Lower leg skin (tissue), 4 donors: ENCODE measurements around the gene FAM156A. TPM values are rescaled to one million over a fixed set of nuclear protein-coding genes. Genes with fewer than 3 reads are reported as not detected.
"Not testable (repeated sequence)": the region's sequence is repeated elsewhere in the genome, so short reads cannot be mapped to it uniquely, and the experiment has no call there.

Experiments
- DNase-seq, 2 donors: peaks; one replicate each; pipeline ENCODE4 v3.0.0-alpha.2; 2019; ENCODE audit warnings: low spot score in 2 of 2
- H3K4me3 ChIP-seq: fragments of 200-600 bp; sonication (generic); 2 replicates; pipeline ENCODE4 v1.5.1; 2017; ENCODE audit warnings: mild to moderate bottlenecking, low read depth; ENCODE audit not compliant: poor library complexity, severe bottlenecking
- CTCF ChIP-seq, 3 donors: fragments of 450-650 bp; IDR thresholded peaks; one replicate each; pipeline ENCODE4 v1.5.1; 2016; ENCODE audit warnings: antibody characterized with exemption in 3 of 3, mild to moderate bottlenecking in 3 of 3, moderate library complexity in 2 of 3
- POLR2A ChIP-seq, 2 donors: fragments of 450-650 bp; IDR thresholded peaks; one replicate each; pipeline ENCODE4 v1.6.1; 2016 to 2017; ENCODE audit warnings: antibody characterized with exemption in 2 of 2, mild to moderate bottlenecking in 1 of 2, moderate library complexity in 1 of 2
- WGBS, 2 donors: methylation state at CpG; one replicate each; pipeline ENCODE4 v1.1.5; 2018; 5-methylcytosine and 5-hydroxymethylcytosine counted together
- intact Hi-C: fragments of 100-400 bp; cut with DNase I; formaldehyde crosslinking; loops from one replicate; pipeline ENCODE4 v1.15.0; 2023; ENCODE audit warnings: low total_unique reads
- total RNA-seq, 4 donors: library from RNA; depleted of rRNA; stranded (reverse); fragments of >200 nt; gene quantifications; one replicate each; pipeline ENCODE4 v1.1.0, GENCODE V29; 2016

The FAM156A gene
- total RNA-seq, 4 donors from 2014 or later, result 12.7 to 19.1 (median 16.5) TPM

- no peak overlapping the region for H3K4me3 ChIP-seq
- peak in 1 of 2 donors; percentile 57 for DNase-seq
- no peak for TF ChIP-seq POLR2A (IDR thresholded peaks at IDR 0.05)
- TF ChIP-seq CTCF (IDR thresholded peaks at IDR 0.05), result no peak
- intact Hi-C loops, result no loop called here
- 32 to 58% methylated on average over 25 to 36 of the region's 36 CpGs for WGBS, 2 donors
Measured at GRCh38 chrX:53000447-53001135, 42.3 kb upstream of the FAM156A start.

- no peak for TF ChIP-seq CTCF (IDR thresholded peaks at IDR 0.05)
- TF ChIP-seq POLR2A (IDR thresholded peaks at IDR 0.05), result no peak
- WGBS, 2 donors, result 6 to 34% methylated on average over 3 to 4 of the region's 4 CpGs
- DNase-seq, result no peak
- no peak overlapping the region for H3K4me3 ChIP-seq
- intact Hi-C loops, result no loop called here
Measured at GRCh38 chrX:52995987-52996331, 37.6 kb upstream of the FAM156A start.

- peak overlapping the region; percentile 25 for H3K4me3 ChIP-seq
- intact Hi-C loops, result no loop called here
- DNase-seq, result peak; percentile 92 to 98
- TF ChIP-seq CTCF (IDR thresholded peaks at IDR 0.05), result peak in 1 of 3 donors; percentile 83
- no peak for TF ChIP-seq POLR2A (IDR thresholded peaks at IDR 0.05)
- 0 to 34% methylated on average over 31 to 46 of the region's 46 CpGs for WGBS, 2 donors
Measured at GRCh38 chrX:52995135-52995986, 37.0 kb upstream of the FAM156A start.

- no peak for DNase-seq
- intact Hi-C loops, result no loop called here
- H3K4me3 ChIP-seq, result no peak overlapping the region
- TF ChIP-seq POLR2A (IDR thresholded peaks at IDR 0.05) (no peak), CTCF (IDR thresholded peaks at IDR 0.05) (no peak)
- WGBS, 2 donors, result 83 to 88% methylated on average over 5 of the region's 5 CpGs
Measured at GRCh38 chrX:52990848-52991247, 32.5 kb upstream of the FAM156A start.

- peak; percentile 24 to 87 for DNase-seq
- 38% methylated on average over 7 of the region's 7 CpGs for whole genome bisulfite sequencing, 2 donors
- H3K4me3 ChIP-seq, intact Hi-C loops: not testable (repeated sequence)
Measured at GRCh38 chrX:52990011-52990631, 31.8 kb upstream of the FAM156A start.
